Measurements from ENCODE around the gene PPP1R3F.

DNA sequence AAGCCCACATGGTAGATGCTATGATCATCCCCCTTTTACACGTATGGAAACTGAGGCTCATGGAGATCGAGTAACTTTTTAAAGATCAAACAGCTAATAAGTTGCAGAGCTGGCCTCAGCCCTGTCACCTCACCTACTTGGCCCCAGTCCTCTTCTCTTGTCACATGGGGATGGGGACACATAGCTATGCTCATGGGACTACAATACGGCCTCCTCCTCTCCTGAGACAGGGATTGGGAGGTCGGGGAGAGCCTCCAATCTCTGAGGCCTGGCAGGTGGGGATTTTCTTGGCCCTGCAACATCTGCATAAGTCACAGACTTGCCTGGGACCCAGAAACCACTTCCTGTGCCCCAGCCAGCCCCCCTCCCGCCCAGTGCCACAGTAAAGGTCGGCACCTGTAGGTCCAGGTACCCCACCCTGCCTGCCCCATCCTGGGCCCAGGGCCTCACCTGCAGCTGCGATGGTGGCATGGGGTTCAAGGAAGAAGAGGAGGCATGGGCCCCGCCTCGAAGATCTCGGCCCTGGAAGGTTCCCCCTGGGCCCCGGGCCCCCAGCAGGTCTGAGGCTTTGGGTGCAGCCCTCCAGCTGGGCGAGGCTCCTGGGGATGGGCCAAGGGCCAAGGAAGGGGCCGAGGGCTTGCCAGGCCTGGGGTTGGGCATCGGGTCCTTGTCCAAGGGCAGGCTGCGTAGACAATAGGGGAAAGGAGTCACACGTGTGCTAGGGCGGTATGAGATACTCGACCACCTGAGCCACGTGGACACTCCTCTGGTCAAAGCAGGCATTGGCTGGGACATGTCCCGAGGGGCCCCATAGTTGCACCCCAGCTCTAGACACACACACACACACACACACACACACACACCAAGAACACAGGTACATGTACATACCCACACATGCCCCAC lies 11.5 kb upstream of the PPP1R3F start:
- TF ChIP-seq POLR2A (IDR thresholded peaks at IDR 0.05; ENCODE audit: low read length) (no peak), GATA1 (IDR thresholded peaks at IDR 0.05; ENCODE audit: low read depth, low read length) (no peak)

Measured in erythroblast (primary cell).